HG03565 (cell line): ENCODE data around the gene ENTHD1.

Experiments used
- ATAC-seq: cut with Tn5 transposase; IDR thresholded peaks from one replicate; pipeline ENCODE4 v1.9.1; 2021; ENCODE audit warnings: mild to moderate bottlenecking, moderate library complexity; ENCODE audit not compliant: unreplicated experiment

The ENTHD1 gene, protein sequence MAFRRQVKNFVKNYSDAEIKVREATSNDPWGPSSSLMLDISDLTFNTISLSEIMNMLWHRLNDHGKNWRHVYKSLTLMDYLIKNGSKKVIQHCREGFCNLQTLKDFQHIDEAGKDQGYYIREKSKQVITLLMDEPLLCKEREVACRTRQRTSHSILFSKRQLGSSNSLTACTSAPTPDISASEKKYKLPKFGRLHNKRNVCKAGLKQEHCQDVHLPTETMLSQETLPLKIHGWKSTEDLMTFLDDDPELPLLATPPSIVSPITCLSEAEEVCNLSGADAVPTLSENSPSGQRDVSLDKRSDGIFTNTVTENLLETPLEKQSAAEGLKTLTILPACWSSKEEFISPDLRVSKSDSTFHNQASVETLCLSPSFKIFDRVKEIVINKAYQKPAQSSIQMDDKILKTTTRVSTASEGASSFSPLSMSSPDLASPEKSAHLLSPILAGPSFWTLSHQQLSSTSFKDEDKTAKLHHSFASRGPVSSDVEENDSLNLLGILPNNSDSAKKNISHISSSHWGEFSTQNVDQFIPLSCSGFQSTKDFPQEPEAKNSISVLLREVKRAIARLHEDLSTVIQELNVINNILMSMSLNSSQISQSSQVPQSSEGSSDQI

DNA sequence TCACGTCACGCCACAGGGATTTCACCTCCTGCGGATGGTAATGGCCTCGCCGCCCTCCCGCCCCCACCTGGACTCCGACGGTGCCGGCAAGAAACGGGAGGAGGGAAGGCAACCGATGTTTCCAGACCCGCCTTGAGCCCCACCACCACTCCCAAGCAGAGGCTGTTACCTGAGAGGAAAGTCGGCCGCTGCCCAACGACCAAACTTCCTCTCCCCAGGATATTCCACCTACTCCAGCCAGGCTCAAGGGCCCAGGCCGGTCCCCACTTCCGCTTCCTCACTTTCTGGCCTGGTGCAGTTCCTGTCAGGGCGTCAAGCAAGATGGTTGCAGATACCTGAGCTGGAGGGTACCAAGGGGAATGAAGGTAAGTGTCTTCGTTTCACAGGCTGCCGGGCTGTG, at the start of gene ENTHD1:
Gene ENTHD1 (minus strand): TSS at position 235 of the 400 bp plus-strand sequence. CDS start 6,012 bp downstream, outside the sequence.
- ATAC-seq = no peak

GRCh38 chr22:39943337-39943736, 49.8 kb upstream of the ENTHD1 start:
- ATAC-seq = no peak

DNA sequence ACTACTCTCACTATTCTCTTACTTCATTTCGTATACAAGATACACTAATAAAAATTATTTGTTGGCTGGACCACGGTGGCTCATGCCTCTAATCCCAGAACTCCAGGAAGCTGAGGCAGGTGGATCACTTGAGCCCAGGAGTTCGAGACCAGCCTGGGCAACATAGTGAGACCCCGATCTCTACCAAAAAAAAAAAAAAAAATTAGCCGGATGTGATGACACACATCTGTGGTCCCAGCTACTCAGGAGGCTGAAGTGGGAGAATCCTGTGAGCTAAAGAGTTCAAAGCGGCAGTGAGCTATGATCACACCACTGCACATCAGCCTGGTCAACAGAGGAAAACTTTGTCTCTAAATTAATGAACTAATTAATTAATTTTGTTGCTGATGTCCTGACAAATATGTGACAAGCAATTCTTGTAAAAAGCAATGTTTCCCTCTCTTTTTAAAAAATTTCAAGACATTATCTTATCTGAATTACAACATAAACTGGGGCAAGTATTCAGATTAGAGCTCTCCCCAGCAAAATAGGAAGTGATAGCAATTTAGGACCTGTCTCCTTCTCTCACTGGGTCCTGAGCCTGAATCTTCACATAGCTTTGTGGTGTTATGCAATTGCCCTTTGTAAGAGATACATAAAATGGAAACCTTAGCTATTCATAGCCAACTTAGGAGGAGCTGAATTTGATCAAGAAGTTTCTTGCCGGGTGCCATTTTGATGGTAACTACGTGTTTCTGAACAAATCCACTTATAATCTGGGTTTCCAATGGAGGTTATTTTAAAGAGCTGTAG, 49.1 kb upstream of the ENTHD1 start:
- ATAC-seq = no peak

- ATAC-seq = no peak
Measured at GRCh38 chr22:39941601-39942000, 48.0 kb upstream of the ENTHD1 start.

- ATAC-seq = no peak
Measured at GRCh38 chr22:39940757-39941305, 47.3 kb upstream of the ENTHD1 start.

- ATAC-seq = no peak
Measured at GRCh38 chr22:39939830-39940229, 46.3 kb upstream of the ENTHD1 start.

- ATAC-seq = no peak
Measured at GRCh38 chr22:39938509-39939111, 45.0 kb upstream of the ENTHD1 start.

- no peak for ATAC-seq
Measured at GRCh38 chr22:39937906-39938305, 44.3 kb upstream of the ENTHD1 start.

GRCh38 chr22:39936523-39937145, 43.1 kb upstream of the ENTHD1 start:
- no peak for ATAC-seq

DNA sequence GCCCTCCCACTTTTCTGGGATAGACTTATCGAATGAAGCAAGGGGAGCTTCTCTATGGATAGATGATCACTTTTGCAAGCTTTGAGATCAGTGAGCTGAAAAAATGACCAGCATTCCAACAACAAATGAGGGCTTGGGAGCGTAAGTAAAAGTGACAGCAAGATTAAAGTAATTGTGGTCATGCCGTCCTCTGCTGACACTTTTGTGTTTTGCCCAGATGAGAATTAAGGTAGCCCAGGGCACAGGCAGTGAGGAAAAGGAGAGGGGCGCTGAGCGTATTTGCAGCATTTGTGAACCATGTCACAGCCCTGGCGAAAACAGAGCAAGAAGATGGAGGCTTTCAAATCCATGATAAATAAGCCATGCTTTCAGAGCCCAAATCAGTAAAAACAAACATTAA, 42.1 kb upstream of the ENTHD1 start:
- ATAC-seq = no peak

- ATAC-seq = no peak
Measured at GRCh38 chr22:39935116-39935515, 41.6 kb upstream of the ENTHD1 start.

DNA sequence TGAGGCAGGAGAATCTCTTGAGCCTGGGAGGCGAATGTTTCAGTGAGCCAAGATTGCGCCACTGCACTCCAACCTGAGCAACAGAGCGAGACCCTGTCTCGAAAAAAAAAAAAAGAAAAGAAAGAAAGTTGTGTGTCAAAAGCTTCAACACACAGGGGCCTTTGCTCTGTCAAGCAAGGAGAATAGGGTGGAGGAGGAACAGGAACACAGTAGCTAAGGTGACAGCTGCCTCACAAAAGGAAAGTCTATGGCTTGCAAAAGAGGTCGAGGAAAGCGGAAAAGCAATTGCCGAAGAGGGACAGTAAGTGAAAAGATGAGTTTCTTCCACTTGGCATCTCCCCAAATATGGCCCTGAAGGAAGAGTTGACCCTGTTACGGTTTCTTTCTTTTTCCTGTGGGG, 40.2 kb upstream of the ENTHD1 start:
- no peak for ATAC-seq

GRCh38 chr22:39932918-39933649, 39.5 kb upstream of the ENTHD1 start:
- no peak for ATAC-seq

GRCh38 chr22:39932166-39932565, 38.6 kb upstream of the ENTHD1 start:
- ATAC-seq = no peak

DNA sequence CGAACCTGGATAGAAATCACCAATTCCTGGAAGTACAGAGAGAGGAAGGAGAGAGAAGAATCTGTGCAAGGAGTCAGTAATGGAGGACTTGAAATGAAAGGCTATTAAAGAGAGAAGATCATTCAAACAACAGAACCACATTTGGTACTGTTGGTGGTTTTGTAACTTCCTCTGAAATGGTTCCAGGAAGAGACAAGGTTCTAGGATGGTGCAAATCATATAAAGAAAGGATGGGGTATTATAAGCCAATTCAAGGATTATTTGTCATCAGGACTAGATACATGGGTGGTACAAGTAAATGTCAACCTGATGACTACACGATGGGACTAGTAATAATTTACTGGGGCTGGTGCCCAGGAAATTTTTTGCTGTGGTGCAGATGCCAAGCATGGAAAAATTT, 37.7 kb upstream of the ENTHD1 start:
- ATAC-seq = no peak

DNA sequence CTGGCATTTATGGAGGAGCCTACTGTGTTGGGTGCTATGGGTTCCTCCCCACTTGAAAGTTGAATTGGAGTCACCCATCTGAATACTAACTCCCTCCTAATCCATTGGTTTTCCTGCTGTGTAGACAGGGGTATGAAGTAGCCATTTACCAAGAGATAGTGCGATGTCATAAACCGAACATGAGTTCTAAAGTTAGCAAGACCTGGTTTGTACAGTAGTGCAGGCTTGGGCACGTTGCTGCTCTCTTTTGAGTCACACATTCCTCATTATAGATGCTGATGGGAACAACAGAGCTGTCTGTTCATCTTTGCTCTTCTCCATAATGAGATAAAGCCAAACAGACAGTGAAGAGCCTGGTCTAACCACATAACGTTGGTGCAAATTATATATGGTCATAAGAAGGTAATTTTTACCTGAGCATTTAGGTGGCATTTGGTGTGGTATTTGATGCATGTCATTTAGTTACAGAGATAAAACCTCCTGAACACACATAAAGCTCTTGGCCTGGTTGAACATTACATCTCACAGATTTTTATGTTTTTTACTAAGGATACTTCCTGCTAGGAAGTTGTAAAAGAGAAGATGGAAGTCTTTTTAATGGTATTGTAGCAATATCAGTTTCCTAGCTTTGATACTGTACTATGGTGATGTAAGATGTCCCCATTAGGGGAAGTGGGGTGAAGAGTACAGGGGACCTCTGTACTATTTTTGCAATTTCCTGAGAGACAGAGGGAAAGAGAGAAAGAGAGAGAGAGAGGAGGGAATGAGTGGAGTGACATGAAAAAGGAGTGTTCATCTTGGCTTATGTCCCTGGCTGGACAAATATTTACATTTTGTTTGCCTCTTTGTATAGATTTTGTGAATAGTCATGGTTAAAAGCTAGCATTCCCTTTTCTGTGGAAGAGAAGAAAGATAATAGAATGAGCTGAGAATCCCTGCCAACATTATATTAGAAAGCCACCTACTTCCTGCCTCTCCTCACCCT, 35.3 kb upstream of the ENTHD1 start:
- ATAC-seq = no peak

- no peak for ATAC-seq
Measured at GRCh38 chr22:39927544-39927943, 34.0 kb upstream of the ENTHD1 start.

GRCh38 chr22:39926753-39927152, 33.2 kb upstream of the ENTHD1 start:
- ATAC-seq = no peak
